Measurements from ENCODE around the gene CELF5. TPM values are rescaled to one million over a fixed set of nuclear protein-coding genes. Genes with fewer than 3 reads are reported as not detected.
"Not testable (repeated sequence)": the region's sequence is repeated elsewhere in the genome, so short reads cannot be mapped to it uniquely, and the experiment has no call there.

The CELF5 gene
- total RNA-seq, 4 donors from 2014 or later = not detected

- DNase-seq = no peak
- Histone ChIP-seq H3K27ac (peak overlapping the region in 1 of 4 donors; percentile 63), H3K9me3 (no peaks in the 10 kb centered on the region), H3K4me1 (peaks cover 4 to 49% (median 6%) of the 10 kb centered on the region in 4 donors), H3K4me3 (no peak overlapping the region), H3K27me3 (no peaks in the 10 kb centered on the region), H3K36me3 (no peaks in the 10 kb centered on the region)
- TF ChIP-seq, protein P1, sequence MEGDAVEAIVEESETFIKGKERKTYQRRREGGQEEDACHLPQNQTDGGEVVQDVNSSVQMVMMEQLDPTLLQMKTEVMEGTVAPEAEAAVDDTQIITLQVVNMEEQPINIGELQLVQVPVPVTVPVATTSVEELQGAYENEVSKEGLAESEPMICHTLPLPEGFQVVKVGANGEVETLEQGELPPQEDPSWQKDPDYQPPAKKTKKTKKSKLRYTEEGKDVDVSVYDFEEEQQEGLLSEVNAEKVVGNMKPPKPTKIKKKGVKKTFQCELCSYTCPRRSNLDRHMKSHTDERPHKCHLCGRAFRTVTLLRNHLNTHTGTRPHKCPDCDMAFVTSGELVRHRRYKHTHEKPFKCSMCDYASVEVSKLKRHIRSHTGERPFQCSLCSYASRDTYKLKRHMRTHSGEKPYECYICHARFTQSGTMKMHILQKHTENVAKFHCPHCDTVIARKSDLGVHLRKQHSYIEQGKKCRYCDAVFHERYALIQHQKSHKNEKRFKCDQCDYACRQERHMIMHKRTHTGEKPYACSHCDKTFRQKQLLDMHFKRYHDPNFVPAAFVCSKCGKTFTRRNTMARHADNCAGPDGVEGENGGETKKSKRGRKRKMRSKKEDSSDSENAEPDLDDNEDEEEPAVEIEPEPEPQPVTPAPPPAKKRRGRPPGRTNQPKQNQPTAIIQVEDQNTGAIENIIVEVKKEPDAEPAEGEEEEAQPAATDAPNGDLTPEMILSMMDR (IDR thresholded peaks at IDR 0.05) = no peak
- no peak for TF ChIP-seq POLR2A (IDR thresholded peaks at IDR 0.05)
Observed at GRCh38 chr19:3342246-3342645, 117.8 kb downstream of the CELF5 start.

GRCh38 chr19:3342962-3343361, 118.5 kb downstream of the CELF5 start:
- DNase-seq, H3K27me3 ChIP-seq, H3K36me3 ChIP-seq, H3K4me3 ChIP-seq, H3K9me3 ChIP-seq: not testable (repeated sequence)
- Histone ChIP-seq H3K27ac (peak overlapping the region; percentile 35 to 82 (median 68)), H3K4me1 (peaks cover 0 to 44% (median 5%) of the 10 kb centered on the region in 4 donors)

DNA sequence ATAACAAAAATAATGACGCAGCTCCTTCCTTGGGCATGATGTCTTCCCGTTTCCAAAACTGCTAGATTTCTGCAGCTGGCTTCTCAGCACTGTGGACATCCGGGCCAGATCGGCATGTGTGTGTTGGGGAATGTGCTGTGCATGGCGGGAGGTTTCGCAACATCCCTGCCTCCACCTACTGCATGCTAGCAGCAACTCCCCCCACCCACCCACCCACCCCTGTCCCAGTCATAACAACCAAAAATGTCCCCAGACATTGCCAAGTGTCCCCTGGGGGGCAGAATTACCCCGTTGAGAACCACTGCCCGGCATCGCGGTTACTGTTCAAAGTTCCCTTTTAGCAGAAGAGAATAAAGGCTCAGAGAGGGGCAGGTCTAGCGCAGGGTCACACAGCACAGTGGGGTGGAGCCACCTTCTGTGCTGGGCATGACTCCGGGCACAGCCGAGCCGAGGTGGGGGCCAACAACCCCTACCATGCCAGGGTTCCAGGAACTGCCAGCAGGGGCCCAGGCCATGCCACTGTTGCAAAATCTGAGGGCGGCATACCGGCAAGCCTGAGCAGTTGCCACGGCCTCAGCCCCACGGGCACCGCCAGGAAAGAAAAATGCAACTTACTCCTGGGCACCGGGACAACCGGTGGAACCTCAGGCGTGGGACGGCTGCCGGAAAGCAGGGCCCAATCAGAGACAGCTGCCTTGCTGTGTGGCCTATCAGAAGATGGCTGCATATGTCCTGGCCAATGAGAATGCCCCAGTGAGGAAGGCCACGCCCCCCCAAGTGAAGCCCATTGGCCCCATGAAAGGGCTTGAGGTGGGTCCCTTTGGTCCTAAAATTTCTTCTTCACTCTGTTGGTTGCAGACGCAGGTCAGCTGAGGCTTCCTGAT, 119.4 kb downstream of the CELF5 start:
- DNase-seq = peak in 2 of 3 donors; percentile 49 to 87
- TF ChIP-seq POLR2A (IDR thresholded peaks at IDR 0.05) = no peak
- TF ChIP-seq, protein P1 (IDR thresholded peaks at IDR 0.05) = peak in 2 of 6 experiments; percentile 7 to 11
- Histone ChIP-seq H3K4me3 (peak overlapping the region in 1 of 4 donors; percentile 32), H3K4me1 (peaks cover 0 to 36% (median under 1%) of the 10 kb centered on the region in 4 donors), H3K27ac (peak overlapping the region; percentile 63 to 82 (median 70)), H3K27me3 (no peaks in the 10 kb centered on the region), H3K36me3 (no peaks in the 10 kb centered on the region), H3K9me3 (no peaks in the 10 kb centered on the region)

DNA sequence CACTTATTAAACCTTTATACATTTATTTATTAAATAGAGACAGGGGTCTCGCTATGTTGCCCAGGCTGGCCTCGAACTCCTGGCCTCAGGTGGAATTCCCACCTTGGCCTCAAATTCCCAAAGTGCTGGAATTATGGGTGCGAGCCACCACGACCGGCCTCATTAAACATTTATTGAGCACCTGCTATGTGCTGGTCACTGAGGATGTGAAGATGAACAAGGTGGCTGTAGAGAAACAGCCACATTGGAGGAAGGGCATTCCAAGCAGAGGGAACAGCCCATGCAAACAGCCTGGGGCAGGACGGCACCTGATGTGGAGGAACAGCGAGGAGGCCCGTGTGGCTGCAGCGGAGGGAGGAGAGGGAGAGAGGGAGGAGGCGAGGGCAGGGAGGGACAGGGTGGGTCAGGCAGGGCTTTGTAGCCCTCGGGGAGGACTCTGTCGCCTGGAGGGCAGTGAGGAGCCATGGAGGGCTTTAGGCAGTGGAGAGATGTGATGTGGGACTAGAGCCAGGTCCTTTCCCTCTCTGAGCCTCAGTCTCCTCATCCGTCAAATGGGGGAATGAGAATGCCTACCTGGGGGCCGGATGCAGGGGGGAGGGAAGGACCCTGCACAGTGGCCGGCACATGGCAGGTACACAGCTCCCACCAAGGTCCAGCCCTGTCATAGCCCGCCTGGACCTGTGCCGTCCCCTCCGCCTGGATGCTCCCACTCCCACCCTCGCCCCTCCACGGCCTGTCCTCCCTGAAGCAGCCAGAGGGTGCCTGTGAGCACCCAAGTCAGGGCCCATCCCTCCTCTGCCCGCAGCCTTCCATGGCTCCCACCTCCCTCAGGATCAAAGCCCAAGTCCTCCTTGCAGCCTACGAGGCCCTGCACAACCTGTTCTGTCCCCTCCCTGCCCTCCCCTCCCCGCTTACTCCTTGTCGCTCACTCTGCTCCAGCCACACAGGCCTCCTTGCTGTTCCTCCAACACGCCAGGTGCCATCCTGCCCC, 120.4 kb downstream of the CELF5 start:
- Histone ChIP-seq H3K4me1 (peaks cover 0 to 35% (median 0%) of the 10 kb centered on the region in 4 donors), H3K27ac (peak overlapping the region in 3 of 4 donors; percentile 66 to 82 (median 74)), H3K36me3 (no peaks in the 10 kb centered on the region), H3K27me3 (no peaks in the 10 kb centered on the region), H3K9me3 (no peaks in the 10 kb centered on the region), H3K4me3 (no peak overlapping the region)
- no peak for TF ChIP-seq POLR2A (IDR thresholded peaks at IDR 0.05)
- TF ChIP-seq, protein P1 (IDR thresholded peaks at IDR 0.05) = no peak
- no peak for DNase-seq

GRCh38 chr19:3345850-3346460, 121.5 kb downstream of the CELF5 start:
- H3K4me1 ChIP-seq = peaks cover 0 to 35% (median 0%) of the 10 kb centered on the region in 4 donors

More at GRCh38 chr19:3345850-3346460, 121.5 kb downstream of the CELF5 start:
- H3K27me3 ChIP-seq = no peaks in the 10 kb centered on the region
- H3K9me3 ChIP-seq = no peaks in the 10 kb centered on the region
- H3K4me3 ChIP-seq = no peak overlapping the region
- DNase-seq = no peak
- no peaks in the 10 kb centered on the region for H3K36me3 ChIP-seq
- TF ChIP-seq, protein P1 (IDR thresholded peaks at IDR 0.05) = no peak
- no peak for TF ChIP-seq POLR2A (IDR thresholded peaks at IDR 0.05)
- H3K27ac ChIP-seq = peak overlapping the region; percentile 62 to 80 (median 68)

Other genes with a start within 250 kb of the CELF5 start
- 1 to 10 TPM in 2 of 4 donors, not detected in 2; 1.9 to 2.5 TPM for gene TLE6, start 247.1 kb upstream of the CELF5 start, total RNA-seq
- gene TLE2, start 195.4 kb upstream of the CELF5 start, total RNA-seq = 10 to 100 TPM in 3 of 4 donors, 1 to 10 TPM in 1; 4.6 to 45.2 (median 29.2) TPM
- 100 to 1,000 TPM; 134 to 366 (median 289) TPM for gene TLE5, start 162.2 kb upstream of the CELF5 start, total RNA-seq
- 100 to 1,000 TPM; 120 to 557 (median 456) TPM for gene GNA11, start 130.3 kb upstream of the CELF5 start, total RNA-seq
- gene GNA15, start 88.6 kb upstream of the CELF5 start, total RNA-seq = 10 to 100 TPM in 1 of 4 donors, 1 to 10 TPM in 2, not detected in 1; 1.2 to 12.4 (median 1.5) TPM
- gene S1PR4, start 45.9 kb upstream of the CELF5 start, total RNA-seq = 1 to 10 TPM; 1.6 to 9.9 (median 2.5) TPM
- gene NCLN, start 38.7 kb upstream of the CELF5 start, total RNA-seq = 100 to 1,000 TPM in 3 of 4 donors, 10 to 100 TPM in 1; 84.2 to 126 (median 117) TPM
- gene NFIC, start 141.9 kb downstream of the CELF5 start, total RNA-seq = 100 to 1,000 TPM in 1 of 4 donors, 10 to 100 TPM in 3; 34.7 to 191 (median 64.9) TPM